ENCODE results near the gene ACR. TPM values are rescaled to one million over a fixed set of nuclear protein-coding genes. Genes with fewer than 3 reads are reported as not detected.

Gene ACR
- total and polyA plus RNA-seq, 2 experiments from 2014 or later, result not detected

- no peak overlapping the region for H3K27ac ChIP-seq (ENCODE audit: low read depth)
- no peak overlapping the region for H3K4me3 ChIP-seq
- H3K4me2 ChIP-seq, result no peak overlapping the region
- Mint-ChIP-seq H3K27me3 (ENCODE audit: insufficient read depth, low read depth, poor library complexity) (peaks cover 56% of the 10 kb centered on the region), H3K36me3 (ENCODE audit: low read depth) (no peaks in the 10 kb centered on the region), H3K4me1 (no peaks in the 10 kb centered on the region; the same call in 2 of the 3 replicates), H3K27ac (no peak overlapping the region), H3K4me3 (no peak overlapping the region), H3K9me3 (no peaks in the 10 kb centered on the region)
- DNase-seq (ENCODE audit: low spot score), result no peak
- H4K20me1 ChIP-seq (replicated peaks; ENCODE audit: insufficient read depth), result no peaks in the 10 kb centered on the region
- H3K27me3 ChIP-seq (ENCODE audit: insufficient read depth), result peaks cover 34% of the 10 kb centered on the region
- no peaks in the 10 kb centered on the region for H3K9me2 ChIP-seq (ENCODE audit: insufficient read depth)
- no peaks in the 10 kb centered on the region for H3K4me1 ChIP-seq (ENCODE audit: insufficient read depth)
- ATAC-seq, result no peak
- H3K79me2 ChIP-seq (replicated peaks; ENCODE audit: insufficient read depth), result no peaks in the 10 kb centered on the region
- TF ChIP-seq ZNF331 (CRISPR knock-in tag; IDR thresholded peaks at IDR 0.05; ENCODE audit: low read depth), result no peak
- TF ChIP-seq REST (IDR thresholded peaks at IDR 0.05; ENCODE audit: unreplicated experiment), result no peak
- no peak for TF ChIP-seq JUNB (IDR thresholded peaks at IDR 0.05; ENCODE audit: unreplicated experiment)
- no peak for TF ChIP-seq EZH2phosphoT487 (IDR thresholded peaks at IDR 0.05; ENCODE audit: unreplicated experiment)
- no peak for TF ChIP-seq CTCF (conservative IDR thresholded peaks at IDR 0.05; ENCODE audit: low read depth in 2 of 2)
- no peak for TF ChIP-seq EZH2 (IDR thresholded peaks at IDR 0.05; ENCODE audit: low read depth, unreplicated experiment)
- no peak for TF ChIP-seq STAT1 (IDR thresholded peaks at IDR 0.05; ENCODE audit: unreplicated experiment)
- no peak for TF ChIP-seq POLR2AphosphoS5 (IDR thresholded peaks at IDR 0.05; ENCODE audit: low read depth)
- no peak for TF ChIP-seq ZNF462 (CRISPR knock-in tag; IDR thresholded peaks at IDR 0.05)
- no peak for TF ChIP-seq NANOG (IDR thresholded peaks at IDR 0.05; ENCODE audit: borderline replicate concordance)
- TF ChIP-seq CREB1 (CRISPR knock-in tag; IDR thresholded peaks at IDR 0.05; ENCODE audit: low read depth), result no peak
- no peak for TF ChIP-seq ZNF114 (CRISPR knock-in tag; IDR thresholded peaks at IDR 0.05)
- TF ChIP-seq, protein P1, sequence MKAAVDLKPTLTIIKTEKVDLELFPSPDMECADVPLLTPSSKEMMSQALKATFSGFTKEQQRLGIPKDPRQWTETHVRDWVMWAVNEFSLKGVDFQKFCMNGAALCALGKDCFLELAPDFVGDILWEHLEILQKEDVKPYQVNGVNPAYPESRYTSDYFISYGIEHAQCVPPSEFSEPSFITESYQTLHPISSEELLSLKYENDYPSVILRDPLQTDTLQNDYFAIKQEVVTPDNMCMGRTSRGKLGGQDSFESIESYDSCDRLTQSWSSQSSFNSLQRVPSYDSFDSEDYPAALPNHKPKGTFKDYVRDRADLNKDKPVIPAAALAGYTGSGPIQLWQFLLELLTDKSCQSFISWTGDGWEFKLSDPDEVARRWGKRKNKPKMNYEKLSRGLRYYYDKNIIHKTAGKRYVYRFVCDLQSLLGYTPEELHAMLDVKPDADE (IDR thresholded peaks at IDR 0.05), result no peak
- no peaks in the 10 kb centered on the region for H3F3A ChIP-seq (replicated peaks; ENCODE audit: low read depth)
- H3K36me3 ChIP-seq (ENCODE audit: insufficient read depth), result no peaks in the 10 kb centered on the region
- no peak overlapping the region for H2AFZ ChIP-seq
Observed at GRCh38 chr22:50739894-50740293, 1.9 kb downstream of the ACR start.
